Stimulated activated CD8-positive, alpha-beta memory T cell treated with anti-CD3 and anti-CD28 coated beads, Interleukin-7, amount 100 ng/mL, for 1 hour (primary cell): ENCODE data around the gene COL9A3.

Experiments
- DNase-seq, 2 donors: peaks; one replicate each; pipeline ENCODE4 v3.0.0-alpha.2; 2020; ENCODE audit warnings: low read depth in 2 of 2

COL9A3 gene

DNA sequence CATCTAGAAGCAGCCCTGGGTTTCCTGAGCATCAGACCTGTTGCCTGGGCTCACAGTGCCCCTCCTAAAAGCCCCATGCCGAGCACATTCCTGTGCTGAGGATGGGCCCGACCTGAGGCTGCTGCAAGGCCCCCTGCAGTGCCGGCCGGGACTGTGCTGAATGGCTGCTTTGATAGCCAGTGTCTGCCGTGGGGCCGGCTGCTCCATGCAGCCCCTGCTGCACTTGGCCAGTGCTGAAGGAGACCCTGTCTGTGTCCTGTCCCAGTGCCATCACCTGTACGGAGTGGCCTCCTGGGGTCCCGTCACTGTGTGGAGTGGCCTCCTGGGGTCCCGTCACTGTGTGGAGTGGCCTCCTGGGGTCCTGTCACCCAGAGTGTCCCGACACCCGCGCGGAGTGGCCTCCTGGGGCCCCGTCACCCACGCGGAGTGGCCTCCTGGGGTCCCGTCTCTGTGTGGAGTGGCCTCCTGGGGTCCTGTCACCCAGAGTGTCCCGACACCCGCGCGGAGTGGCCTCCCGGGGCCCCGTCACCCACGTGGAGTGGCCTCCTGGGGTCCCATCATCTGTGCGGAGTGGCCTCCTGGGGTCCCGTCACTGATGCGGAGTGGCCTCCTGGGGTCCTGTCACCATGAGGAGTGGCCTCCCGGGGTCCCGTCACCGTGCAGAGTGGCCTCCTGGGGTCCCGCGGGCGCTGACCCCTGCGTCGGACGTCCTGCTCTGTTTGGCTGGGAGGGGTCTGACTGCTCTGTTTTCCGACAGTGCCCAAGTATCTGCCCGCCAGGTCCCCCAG lies 7.0 kb downstream of the COL9A3 start:
- no peak for DNase-seq

DNA sequence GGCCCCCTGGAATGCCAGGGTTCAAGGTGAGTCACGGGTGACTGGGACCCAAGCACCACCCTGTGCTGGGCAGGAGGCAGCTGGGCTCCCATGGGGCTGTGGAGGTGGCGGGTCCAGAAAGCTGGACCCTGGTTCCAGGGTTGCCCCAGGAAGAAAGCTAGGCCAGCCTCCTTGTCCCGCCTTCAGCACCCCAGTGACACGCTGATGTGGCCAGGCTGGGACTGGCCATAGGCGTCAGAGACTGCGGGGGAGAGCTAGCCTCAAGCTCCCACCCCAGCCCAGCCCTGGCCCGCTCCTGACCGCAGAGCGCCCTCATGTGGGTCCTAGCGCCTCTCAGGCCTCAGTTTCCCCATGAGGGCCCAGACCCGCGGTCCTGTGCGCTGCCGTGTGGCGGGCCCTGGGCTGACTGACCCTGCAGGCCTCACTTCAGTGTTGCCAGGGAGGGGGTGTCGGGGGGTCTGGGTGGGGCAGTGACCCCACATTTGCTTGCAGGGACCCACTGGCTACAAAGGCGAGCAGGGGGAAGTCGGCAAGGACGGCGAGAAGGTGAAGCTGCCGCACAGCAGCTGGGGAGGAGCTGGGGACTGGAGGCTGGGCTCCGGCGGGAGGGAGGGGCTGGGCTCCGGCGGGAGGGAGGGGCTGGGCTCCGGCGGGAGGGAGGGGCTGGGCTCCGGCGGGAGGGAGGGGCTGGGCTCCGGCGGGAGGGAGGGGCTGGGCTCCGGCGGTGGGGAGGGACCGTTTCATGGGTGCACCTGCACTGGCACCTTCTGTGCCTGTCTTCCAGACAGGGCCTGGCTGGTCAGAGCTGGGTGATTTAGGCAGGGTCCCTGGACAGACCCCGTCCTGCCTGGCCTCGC lies 7.9 kb downstream of the COL9A3 start:
- no peak for DNase-seq

DNA sequence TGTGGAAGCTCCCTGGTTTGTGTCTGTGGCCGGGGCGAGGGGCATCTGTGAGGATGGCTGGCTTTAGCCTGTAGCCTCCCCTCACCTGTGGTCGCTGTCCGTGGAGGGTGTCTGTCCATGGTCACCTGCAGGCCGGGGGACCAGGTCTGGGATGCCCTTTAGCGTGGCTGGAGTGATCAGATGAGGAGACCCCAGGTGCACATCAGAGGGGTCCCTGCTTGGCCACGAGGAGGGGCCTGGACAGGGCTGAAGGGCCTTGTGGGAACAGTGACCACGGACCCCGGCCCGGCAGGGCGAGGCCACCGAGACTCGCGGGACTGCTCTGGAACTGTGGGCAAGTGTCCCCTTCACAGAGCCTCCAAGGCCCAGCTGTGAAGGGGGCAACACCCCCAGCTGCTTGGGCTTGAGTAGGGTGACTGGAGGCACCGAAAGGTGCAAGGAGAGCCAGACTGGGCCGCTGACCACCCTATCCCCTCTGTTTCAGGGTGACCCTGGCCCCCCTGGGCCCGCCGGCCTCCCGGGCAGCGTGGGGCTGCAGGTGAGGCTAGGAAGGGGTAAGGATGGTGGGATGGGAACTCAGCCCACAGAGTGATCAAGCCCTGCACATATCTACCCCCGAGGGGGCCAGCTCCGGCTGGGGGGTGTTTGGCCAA lies 8.6 kb downstream of the COL9A3 start:
- no peak for DNase-seq

DNA sequence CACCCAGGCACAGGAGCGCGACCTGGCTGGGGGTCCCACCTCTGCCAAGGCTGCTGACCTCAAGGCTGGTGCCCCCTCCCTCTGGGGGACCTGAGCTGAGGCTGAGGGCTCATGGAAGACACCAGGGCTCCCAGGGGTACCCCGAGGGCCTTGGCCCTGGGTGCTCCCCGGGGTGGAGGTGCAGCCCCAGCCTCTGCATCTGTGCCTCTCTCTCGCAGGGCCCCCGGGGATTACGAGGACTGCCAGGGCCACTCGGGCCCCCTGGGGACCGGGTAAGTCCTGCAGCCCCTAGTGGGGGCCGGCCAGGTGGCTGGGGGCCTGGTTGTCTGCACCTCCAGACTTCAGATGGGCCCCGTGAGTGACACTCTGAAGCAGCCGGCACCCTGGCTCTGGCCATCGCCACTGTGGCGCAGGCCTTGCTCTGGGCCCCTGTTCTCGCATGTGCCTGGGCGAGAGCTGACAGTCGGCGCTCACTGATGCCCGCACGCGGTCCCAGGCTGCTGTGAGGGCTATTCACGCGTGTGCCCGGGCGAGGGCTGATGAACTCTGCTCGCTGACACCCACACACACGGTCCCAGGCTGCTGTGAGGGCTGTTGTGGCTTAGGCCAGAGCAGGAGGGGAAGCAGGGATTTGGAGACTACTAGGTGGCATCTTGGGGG lies 9.3 kb downstream of the COL9A3 start:
- no peak for DNase-seq

DNA sequence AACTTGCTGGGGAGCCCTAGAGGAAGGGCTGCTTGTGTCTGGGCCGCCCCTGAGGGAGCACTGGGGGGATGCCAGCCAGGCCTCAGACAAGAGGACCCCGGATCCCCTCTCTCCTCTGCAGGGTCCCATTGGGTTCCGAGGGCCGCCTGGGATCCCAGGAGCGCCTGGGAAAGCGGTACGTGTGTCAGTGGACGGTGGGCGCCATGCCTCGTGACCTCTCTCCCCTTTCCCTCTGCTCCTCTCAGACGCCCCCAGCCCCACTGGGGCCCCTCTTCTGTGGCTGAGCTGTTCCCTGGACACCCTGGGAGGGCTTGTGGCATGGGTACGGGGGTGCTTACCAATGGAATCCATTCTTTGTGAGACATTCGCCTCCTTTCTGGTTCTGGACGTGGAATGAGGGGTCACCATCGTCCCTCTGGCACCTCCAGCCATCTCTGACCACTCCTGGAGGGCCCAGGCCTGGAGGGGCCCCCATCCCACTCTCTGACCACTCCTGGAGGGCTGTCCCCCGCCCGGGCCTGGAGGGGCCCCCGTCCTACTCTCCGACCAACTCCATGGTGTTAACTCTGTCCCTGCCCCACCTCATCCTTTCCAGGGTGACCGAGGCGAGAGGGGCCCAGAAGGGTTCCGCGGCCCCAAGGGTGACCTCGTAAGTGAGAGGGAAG lies 9.9 kb downstream of the COL9A3 start:
- DNase-seq, result no peak

DNA sequence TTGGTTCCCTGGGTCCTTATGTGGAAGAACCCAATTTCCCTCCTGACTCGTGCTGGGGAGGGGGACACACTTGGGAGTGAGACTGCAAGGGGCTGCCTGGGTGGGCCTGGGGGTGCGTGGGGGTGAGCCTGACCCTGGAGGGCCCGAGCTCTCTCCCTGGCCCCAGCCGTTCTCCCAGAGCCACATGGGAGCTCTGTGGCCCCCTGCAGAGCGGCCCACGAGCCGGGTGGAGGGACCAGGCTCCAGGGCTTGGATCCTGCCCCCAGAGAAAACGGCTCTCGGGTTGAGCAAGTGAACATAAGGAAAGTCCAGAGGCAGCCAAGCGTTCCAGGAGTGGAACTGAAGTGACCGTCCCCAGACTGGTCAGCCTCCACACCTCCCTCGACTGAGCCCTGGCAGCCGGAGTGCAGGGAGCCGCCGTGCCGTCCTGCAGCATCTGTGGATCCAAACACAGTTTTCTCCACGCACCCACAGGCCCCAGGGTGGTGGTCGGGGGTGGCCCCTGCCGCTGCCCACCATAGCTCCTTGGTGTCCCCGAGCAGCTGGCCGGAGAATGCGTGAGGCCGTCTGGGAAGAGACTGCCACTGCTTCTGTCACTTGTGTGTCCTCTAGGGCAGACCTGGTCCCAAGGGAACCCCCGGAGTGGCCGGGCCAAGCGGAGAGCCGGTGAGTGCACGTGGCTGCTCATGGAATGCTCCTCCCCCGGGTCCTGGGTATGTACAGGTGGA lies 10.6 kb downstream of the COL9A3 start:
- no peak for DNase-seq

DNA sequence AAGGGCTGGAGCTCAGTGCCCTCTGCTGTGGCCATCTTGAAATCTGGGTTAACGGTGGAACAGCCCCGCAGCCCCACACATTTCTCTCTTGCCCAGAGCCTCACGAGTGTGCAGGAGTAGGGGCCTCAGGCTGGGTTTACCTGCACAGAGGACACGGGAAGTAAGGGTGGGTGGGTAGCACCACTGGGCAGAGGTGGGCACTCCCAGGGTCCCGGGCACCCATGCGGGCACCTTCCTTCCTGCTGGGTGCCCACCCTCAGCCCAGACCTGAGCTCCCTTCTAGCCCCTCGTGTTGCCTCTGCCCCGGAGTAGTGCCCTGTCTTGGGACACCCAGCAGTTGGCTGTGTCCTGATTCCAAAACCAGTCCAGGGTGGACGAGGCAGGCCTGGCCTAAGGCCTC lies 11.2 kb downstream of the COL9A3 start:
- DNase-seq, result no peak

DNA sequence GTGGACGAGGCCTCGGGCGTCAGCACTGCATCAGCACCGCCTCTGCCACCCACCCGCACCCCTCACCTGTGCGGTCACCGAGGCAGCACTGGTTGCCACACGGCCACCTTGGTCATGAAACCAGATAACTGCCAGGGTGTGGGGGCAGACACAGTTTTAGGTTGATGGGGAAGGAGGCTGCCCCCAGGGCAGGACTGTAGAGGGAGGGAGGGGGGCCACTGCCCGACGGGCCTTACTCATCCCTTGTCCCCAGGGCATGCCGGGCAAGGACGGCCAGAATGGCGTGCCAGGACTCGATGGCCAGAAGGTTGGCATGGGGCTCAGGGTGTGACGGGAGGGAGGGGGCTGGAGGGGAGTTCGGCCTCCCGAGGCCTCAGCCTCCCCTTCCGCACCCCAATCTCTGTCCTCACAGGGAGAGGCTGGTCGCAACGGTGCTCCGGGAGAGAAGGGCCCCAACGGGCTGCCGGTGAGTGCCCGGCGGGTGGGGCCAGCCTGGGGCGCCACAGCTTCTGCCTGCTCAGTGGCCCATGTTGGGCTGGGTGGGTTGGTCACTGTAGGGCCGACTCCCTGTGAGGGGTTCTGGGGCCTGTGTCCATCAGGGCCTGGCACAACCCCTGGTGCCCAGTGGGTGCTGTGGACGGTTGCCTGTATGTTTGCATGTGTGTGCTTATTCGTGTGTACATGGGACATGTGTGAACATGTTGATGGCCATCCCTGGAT lies 11.8 kb downstream of the COL9A3 start:
- DNase-seq, result no peak

DNA sequence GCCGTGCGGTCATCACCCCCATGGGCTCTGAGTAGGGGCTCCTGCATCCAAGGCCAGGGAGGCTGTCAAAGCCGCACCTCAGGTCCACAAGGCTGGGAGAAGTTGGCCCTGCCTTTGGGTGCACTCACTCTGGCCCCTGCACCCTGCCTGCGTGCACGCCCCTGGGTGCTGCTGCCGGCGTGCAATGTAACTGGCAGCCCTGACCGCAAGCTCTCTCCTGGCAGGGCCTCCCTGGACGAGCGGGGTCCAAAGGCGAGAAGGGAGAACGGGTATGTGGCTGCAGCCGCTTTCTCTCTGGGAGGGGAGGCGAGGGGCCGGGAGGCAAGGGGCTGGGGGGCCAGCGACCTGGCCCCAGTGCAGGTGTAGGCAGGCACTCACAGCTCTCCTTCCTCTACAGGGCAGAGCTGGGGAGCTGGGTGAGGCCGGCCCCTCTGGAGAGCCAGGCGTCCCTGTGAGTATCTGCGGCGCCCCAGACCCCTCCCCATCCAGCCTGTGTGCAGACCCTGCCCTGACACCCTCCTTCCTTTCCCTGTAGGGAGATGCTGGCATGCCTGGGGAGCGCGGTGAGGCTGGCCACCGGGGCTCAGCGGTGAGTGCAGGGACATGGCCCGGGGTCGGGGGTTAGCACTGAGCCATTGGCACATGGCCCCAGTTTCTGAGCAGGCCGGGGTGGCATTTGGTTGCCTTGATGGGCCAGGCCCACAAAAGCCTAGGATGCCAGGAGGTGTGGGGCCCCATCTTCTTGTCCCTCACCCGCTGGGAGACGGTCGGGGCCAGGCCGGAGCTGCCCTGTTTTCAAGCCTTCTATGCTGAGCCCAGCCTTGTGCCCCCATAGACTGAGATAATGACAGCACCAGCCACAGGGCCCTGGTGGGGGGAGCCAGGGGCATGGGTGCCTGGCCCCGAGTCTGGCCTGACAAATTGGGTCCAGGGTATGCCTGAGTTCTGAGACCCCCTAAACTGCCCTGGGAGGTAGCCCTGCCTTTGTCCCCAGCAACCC lies 12.7 kb downstream of the COL9A3 start:
- DNase-seq, result no peak

DNA sequence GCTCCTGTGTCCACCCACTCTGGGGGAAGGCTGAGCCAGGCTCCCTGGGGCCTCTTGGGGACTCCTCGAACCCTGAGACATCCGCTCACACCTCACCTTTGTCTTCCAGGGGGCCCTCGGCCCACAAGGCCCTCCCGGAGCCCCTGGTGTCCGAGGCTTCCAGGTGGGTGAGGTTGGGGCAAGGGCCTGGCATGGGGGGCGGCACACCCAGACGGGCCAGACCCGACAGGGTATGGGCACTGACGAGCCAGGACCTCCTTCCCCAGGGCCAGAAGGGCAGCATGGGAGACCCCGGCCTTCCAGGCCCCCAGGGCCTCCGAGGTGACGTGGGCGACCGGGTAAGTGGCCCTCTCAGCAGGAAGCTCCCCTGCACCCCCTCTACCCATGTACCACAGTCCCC lies 13.4 kb downstream of the COL9A3 start:
- no peak for DNase-seq

DNA sequence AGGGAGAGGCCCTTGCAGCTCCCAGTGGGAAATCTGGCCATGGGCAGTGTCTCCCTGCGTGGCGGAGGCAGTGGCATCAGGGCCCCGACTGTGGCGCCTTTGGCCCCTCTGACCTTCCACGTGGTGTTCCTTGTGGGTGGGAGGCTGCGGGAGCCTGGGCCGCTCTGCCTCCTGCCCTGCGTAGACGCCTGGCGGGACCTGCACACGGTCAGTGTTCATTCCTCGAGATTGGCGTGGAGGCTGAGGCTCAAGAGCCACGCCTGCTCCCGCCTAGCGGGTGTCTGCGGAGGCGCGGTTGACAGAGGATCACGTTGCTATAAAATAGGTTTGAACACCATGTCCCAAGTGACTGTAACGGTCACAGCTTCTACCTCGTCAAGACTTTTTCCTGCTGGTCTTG lies 14.0 kb downstream of the COL9A3 start:
- no peak for DNase-seq

DNA sequence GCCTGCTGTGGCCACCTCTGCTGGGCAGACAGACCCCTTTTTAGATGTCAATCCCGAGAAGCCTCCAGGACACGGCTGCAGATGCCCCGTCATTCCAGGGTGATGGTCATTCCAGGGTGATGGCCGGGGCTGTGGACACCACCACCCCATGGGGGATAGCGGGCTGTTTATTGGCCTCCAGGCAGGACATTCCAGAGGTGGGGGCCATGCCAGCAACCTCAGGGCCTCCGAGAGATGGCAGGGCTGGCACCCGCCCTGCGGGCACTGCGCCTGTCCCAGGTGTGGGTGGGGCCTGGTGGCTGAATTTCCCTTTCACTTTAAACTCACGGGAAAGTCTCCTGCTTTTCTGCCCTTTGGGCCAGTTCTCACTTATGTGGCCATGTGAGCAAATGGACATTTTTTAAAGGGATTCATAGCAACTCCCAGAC lies 14.5 kb downstream of the COL9A3 start:
- no peak for DNase-seq

DNA sequence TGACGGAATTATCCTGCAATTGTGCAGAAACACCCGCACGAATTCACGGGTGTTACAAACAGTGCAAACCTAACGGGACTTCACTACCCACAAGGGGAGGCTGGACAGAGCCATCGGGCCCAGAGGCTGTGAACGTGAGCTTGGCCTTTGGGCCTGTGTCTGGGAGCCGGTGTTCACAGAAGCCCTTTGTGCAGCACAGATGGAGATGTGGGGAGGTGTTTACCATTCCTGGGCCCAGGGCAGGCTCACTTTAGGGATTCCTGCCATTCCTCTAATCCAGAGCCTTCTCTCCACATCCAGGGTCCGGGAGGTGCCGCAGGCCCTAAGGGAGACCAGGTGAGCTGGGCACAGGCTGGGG lies 15.0 kb downstream of the COL9A3 start:
- DNase-seq, result no peak

DNA sequence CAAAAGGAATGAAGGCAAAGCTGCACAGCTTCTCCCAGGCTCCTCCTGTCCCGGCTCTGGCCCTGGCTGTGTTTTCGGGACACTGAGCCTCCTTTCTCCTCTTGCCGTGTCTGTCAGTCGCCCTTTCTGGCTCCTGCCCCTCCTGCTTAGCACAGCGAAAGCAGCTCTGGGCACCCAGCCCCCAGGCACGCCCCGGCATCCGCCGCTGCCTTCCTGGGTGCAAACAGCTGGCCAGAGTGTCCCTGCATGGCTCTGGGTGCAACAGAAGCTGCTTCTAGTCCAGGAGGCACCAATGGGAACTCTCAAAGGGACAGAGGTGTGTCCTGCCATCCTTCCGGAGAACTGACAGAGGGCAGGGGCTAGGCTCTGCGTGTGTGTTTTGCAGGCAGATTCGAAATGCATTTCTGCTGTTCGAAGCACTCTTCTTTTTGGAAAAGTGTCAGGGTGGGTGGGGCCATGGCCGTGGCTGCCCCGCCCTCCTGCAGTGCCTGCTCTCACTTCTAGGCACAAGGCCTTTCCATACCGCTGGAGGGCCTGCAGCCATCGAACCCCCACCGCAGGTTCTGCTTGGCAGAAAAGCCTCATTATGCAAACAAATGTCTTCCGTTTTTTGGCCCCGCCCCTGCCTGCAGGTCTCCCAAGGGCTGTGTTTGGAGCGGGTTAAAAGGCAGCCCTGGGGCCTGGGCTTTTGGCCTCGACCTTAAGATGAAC lies 15.5 kb downstream of the COL9A3 start:
- no peak for DNase-seq

DNA sequence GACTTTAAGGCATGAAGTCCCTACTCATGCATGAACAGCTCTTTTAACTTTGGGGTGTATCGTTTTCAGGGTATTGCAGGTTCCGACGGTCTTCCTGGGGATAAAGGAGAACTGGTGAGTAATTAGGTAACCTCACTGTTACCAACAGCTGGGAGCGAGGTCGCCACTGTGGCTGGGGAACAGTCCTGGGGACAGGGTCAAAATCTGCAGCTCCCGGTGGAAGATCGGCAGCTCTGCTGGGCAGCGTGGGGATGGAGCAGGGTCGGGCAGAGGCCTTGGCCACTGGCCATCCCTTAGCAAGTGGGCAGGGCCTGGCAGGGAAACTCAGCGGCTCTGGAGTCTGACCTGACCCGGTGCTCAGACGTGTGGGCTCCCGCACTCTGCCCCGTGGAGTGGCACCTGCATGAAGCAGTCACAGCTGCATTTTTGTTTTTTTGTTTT lies 16.1 kb downstream of the COL9A3 start:
- no peak for DNase-seq

DNA sequence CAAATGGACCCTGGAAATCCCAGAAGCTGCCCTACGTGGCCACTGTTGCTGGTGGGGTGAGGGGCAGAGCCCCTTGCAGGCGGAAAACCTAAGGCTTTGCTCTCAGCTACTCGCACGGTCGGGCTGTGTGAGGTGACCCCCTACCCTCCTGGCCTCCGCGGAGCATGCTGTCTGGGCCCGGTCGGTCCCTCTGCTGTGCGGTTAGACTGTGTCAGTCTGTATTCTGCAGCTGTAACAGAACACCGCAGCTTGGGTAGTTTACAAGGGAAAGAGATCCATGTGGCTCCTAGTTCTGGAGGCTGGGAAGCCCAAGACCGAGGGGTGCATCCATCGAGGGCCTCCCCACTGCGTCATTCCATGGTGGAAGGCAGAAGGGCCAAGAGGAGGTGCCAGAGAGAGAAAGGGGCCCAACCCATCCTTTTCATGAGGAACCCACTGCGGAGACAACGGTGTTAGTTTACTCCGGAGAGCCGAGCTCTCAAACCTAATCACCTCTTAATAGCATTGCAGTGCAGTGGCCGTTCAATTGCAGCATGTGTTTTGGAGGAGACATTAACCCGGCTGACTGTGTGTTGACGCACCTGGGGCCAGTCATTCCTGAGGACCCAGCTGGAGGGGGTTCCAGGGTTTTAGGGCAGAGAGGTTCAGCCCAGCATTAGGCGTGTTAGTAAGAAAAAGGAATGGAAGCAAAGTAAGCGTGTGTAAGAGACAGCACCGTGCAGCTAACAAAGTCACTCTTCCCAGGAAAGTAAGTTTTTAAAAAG lies 18.3 kb downstream of the COL9A3 start:
- no peak for DNase-seq
